Upper lobe of left lung (tissue), 4 donors: ENCODE results near the gene RASSF9.

Experiments
- CTCF ChIP-seq, 6 experiments: fragments of 450-650 bp in 4 of 6; fragments of 200-600 bp in 2 of 6; sonication (generic) in 2 of 6; IDR thresholded peaks; one replicate each; pipeline ENCODE4 v1.5.1; 2016 to 2019; ENCODE audit warnings: antibody characterized with exemption in 6 of 6
- POLR2A ChIP-seq, 4 donors: fragments of 450-650 bp; IDR thresholded peaks; one replicate each; pipeline ENCODE4 v1.5.1; 2016 to 2017; ENCODE audit warnings: antibody characterized with exemption in 4 of 4, mild to moderate bottlenecking in 2 of 4

GRCh38 chr12:85825746-85826145, 10.5 kb downstream of the RASSF9 start:
- TF ChIP-seq CTCF (IDR thresholded peaks at IDR 0.05) (no peak), POLR2A (IDR thresholded peaks at IDR 0.05) (no peak)
